GM12878 (cell line): Measurements from ENCODE around the gene HOXC9. TPM values are rescaled to one million over a fixed set of nuclear protein-coding genes. Genes with fewer than 3 reads are reported as not detected.

Experiments
- ATAC-seq: fragments of 200-7000 bp; cut with Tn5 transposase; 3 replicates; pipeline ENCODE4 v1.9.1; 2020; ENCODE audit warnings: mild to moderate bottlenecking, moderate library complexity
- BruUV-seq: library from RNA; stranded (reverse); fragments of 400-500 nt; replicated peaks from 2 replicates; lab custom pipeline; 2021; lab: Mats Ljungman, UMichigan
- CTCF ChIA-PET: fragments of 300-600 bp; sonication (Branson Sonifier 250); formaldehyde crosslinking; extraction: SDS; loops from one replicate; lab custom pipeline; 2021; ENCODE audit warnings: inconsistent platforms; lab: Yijun Ruan, JAX
- POLR2A ChIA-PET: fragments of 350-600 bp; formaldehyde crosslinking; extraction: SDS; loops from one replicate; lab custom pipeline; 2021; ENCODE audit warnings: inconsistent platforms; lab: Charles Lee
- RAD21 ChIA-PET: fragments of 300-600 bp; sonication (Branson Sonifier 250); formaldehyde crosslinking; loops from one replicate; lab custom pipeline; 2023; ENCODE audit warnings: antibody characterized with exemption; ENCODE audit not compliant: unreplicated experiment; lab: Charles Lee
- SMC1A ChIA-PET: fragments of 300-600 bp; sonication (Branson Sonifier 250); formaldehyde crosslinking; loops from one replicate; lab custom pipeline; 2023; ENCODE audit not compliant: unreplicated experiment, uncharacterized antibody; lab: Charles Lee
- DNase-seq: peaks from one replicate; pipeline ENCODE4 v3.0.0-alpha.2; 2011; ENCODE audit warnings: low read depth, low spot score
- FAIRE-seq: peaks from 3 replicates; lab custom pipeline; 2011; peaks lifted over from hg19 to GRCh38; lab: Jason Lieb, UNC
- H2AFZ ChIP-seq: 2 replicates; pipeline ENCODE4 v1.6.0; 2011; ENCODE audit warnings: low read depth, low read length, control low read depth; ENCODE audit not compliant: control insufficient read depth
- H3K27ac ChIP-seq: 2 replicates; pipeline ENCODE4 v1.5.1; 2011; ENCODE audit warnings: control low read depth; ENCODE audit not compliant: control insufficient read depth, insufficient read depth
- H3K27me3 ChIP-seq, 2 experiments: replicated peaks in 1 of 2; 2 replicates each; pipeline versions ENCODE4 v1.6.0 to v1.6.1; 2011; ENCODE audit warnings: low read length in 1 of 2; ENCODE audit not compliant: control insufficient read depth in 2 of 2, insufficient read depth in 2 of 2
- H3K36me3 ChIP-seq, 2 experiments: 2 replicates each; pipeline ENCODE4 v1.5.1; 2011; ENCODE audit warnings: low read length in 1 of 2; ENCODE audit not compliant: control insufficient read depth in 2 of 2, insufficient read depth in 2 of 2
- H3K4me1 ChIP-seq: 2 replicates; pipeline ENCODE4 v1.6.1; 2011; ENCODE audit warnings: mild to moderate bottlenecking, low read length, moderate library complexity, mixed read lengths; ENCODE audit not compliant: control insufficient read depth, insufficient read depth
- H3K4me2 ChIP-seq: 2 replicates; pipeline ENCODE4 v1.6.0; 2011; ENCODE audit warnings: control low read depth; ENCODE audit not compliant: control insufficient read depth, insufficient read depth
- H3K4me3 ChIP-seq: fragments of 200-600 bp; sonication (generic); 2 replicates; pipeline ENCODE4 v1.5.1; 2016
- H3K79me2 ChIP-seq: 2 replicates; pipeline ENCODE4 v1.6.0; 2011; ENCODE audit warnings: low read length; ENCODE audit not compliant: control insufficient read depth, insufficient read depth
- H3K9ac ChIP-seq: 2 replicates; pipeline ENCODE4 v1.8.0; 2011; ENCODE audit warnings: low read length, control low read depth, mixed read lengths; ENCODE audit not compliant: control insufficient read depth, insufficient read depth
- H3K9me3 ChIP-seq: replicated peaks from 3 replicates; pipeline ENCODE4 v1.5.1; 2011; ENCODE audit warnings: mild to moderate bottlenecking, low read length; ENCODE audit not compliant: control insufficient read depth, insufficient read depth
- H4K20me1 ChIP-seq: 2 replicates; pipeline ENCODE4 v1.6.0; 2011; ENCODE audit not compliant: control insufficient read depth, insufficient read depth
- CHD2 ChIP-seq: IDR thresholded peaks from 2 replicates; pipeline ENCODE4 v1.6.1; 2011; ENCODE audit warnings: low read depth, low read length, improper control_type of control experiment, borderline replicate concordance
- CTCF ChIP-seq, 3 experiments: IDR thresholded peaks in 2 of 3; conservative IDR thresholded peaks in 1 of 3; 2 replicates each; pipeline ENCODE4 v1.5.1; 2011; ENCODE audit warnings: low read depth in 3 of 3, low read length in 3 of 3, mild to moderate bottlenecking in 3 of 3, control low read depth in 2 of 3, moderate library complexity in 2 of 3, inconsistent platforms in 1 of 3, mixed read lengths in 1 of 3; ENCODE audit not compliant: control insufficient read depth in 2 of 3, insufficient read depth in 1 of 3; ENCODE audit errors: extremely low read depth in 1 of 3
- HDAC6 ChIP-seq: fragments of 200-600 bp; sonication (generic); IDR thresholded peaks from one replicate; pipeline ENCODE4 v1.8.0; 2017; ENCODE audit warnings: antibody characterized with exemption; ENCODE audit not compliant: unreplicated experiment
- IRF5 ChIP-seq: fragments of 450-650 bp; IDR thresholded peaks from 2 replicates; pipeline ENCODE4 v1.6.1; 2017; ENCODE audit warnings: borderline replicate concordance
- MEF2A ChIP-seq: IDR thresholded peaks from 2 replicates; pipeline ENCODE4 v1.6.1; 2011; ENCODE audit warnings: low read depth, mild to moderate bottlenecking, low read length, moderate library complexity; ENCODE audit not compliant: insufficient read depth
- MLLT1 ChIP-seq: fragments of 450-650 bp; IDR thresholded peaks from 2 replicates; pipeline ENCODE4 v1.6.1; 2016; ENCODE audit warnings: mild to moderate bottlenecking
- PAX8 ChIP-seq: fragments of 450-650 bp; IDR thresholded peaks from 2 replicates; pipeline ENCODE4 v1.6.1; 2017; ENCODE audit warnings: mild to moderate bottlenecking, moderate library complexity
- RFX5 ChIP-seq: IDR thresholded peaks from 2 replicates; pipeline ENCODE4 v1.6.1; 2011; ENCODE audit warnings: low read depth, low read length, improper control_type of control experiment
- SKIL ChIP-seq: fragments of 450-650 bp; IDR thresholded peaks from 2 replicates; pipeline ENCODE4 v1.6.1; 2017; ENCODE audit warnings: mild to moderate bottlenecking, low read depth, inconsistent platforms; ENCODE audit not compliant: poor library complexity, severe bottlenecking
- TARDBP ChIP-seq: IDR thresholded peaks from 2 replicates; pipeline ENCODE4 v1.6.1; 2016; ENCODE audit warnings: borderline replicate concordance
- ZNF24 ChIP-seq: fragments of 450-650 bp; IDR thresholded peaks from 2 replicates; pipeline ENCODE4 v1.6.1; 2017; ENCODE audit warnings: antibody characterized with exemption, mild to moderate bottlenecking
- WGBS: methylation state at CpG from one replicate; pipeline ENCODE4 v1.1.6; 2016; ENCODE audit warnings: low lambda C conversion rate; ENCODE audit not compliant: insufficient replicate concordance, insufficient coverage; ENCODE audit errors: missing lambda C conversion rate; 5-methylcytosine and 5-hydroxymethylcytosine counted together
- in situ Hi-C: fragments of 300-500 bp; cut with MboI; formaldehyde crosslinking; loops from 9 replicates; pipeline ENCODE4 v1.14.3; 2018; ENCODE audit warnings: mixed read lengths
- intact Hi-C: fragments of 100-400 bp; cut with micrococcal nuclease; formaldehyde crosslinking; loops from one replicate; pipeline ENCODE4 v1.14.2; 2022; ENCODE audit not compliant: unreplicated experiment
- polyA plus RNA-seq, 11 experiments: library from polyadenylated mRNA; depleted of rRNA in 4 of 11; unstranded in 6 of 11; stranded (reverse) in 5 of 11; fragments of >200 nt; fragmentation: Nextera tagmentation in 4 of 11; fragmentation: Illumina TruSeq in 1 of 11; extraction: Ambion mirVana in 4 of 11; extraction: Trizol in 1 of 11; gene quantifications; 1 replicate in 1 of 11; 2 replicates in 10 of 11; pipeline versions ENCODE4 v1.2.1 to v1.2.3, GENCODE V29; 2011 to 2016; ENCODE audit warnings: inconsistent platforms in 2 of 11, missing spikeins in 2 of 11, low read depth in 1 of 11
- total RNA-seq, 4 experiments: library from RNA; depleted of rRNA in 3 of 4; stranded (reverse); fragments of >200 nt in 3 of 4; fragmentation: Illumina TruSeq in 1 of 4; extraction: Trizol in 1 of 4; gene quantifications; 2 replicates each; pipeline versions ENCODE4 v1.2.1 to v1.2.3, GENCODE V29; 2013 to 2021

Gene HOXC9
- total and polyA plus RNA-seq, 10 of the 15 experiments (the other 5 are each of a cell fraction or from before 2014, with no cell fraction given): not detected

GRCh38 chr12:54039417-54040147 lies 39.6 kb downstream of the HOXC9 start:
- CTCF ChIA-PET: interaction anchor here (1.4 to 1.8 kb wide), 3 partner anchors 162 to 175 kb away, joined by 4 to 5 read pairs (median 5); no protein-coding TSS in a partner anchor
- intact Hi-C loops: no loop called here
- no peak for DNase-seq
- H3K4me3 ChIP-seq: no peak overlapping the region
- no peaks in the 10 kb centered on the region for H3K4me1 ChIP-seq
- no peak for TF ChIP-seq CTCF (IDR thresholded peaks at IDR 0.05 in 2 of 3, conservative IDR thresholded peaks at IDR 0.05 in 1 of 3; ENCODE audit: control insufficient read depth in 2 of 3, extremely low read depth in 1 of 3, insufficient read depth in 1 of 3, low read depth in 3 of 3, low read length in 3 of 3)
- no peak for TF ChIP-seq SKIL
- TF ChIP-seq MEF2A: no peak
- TF ChIP-seq ZNF24: no peak
- no peak for TF ChIP-seq IRF5
- no peak for TF ChIP-seq PAX8
- no peak for TF ChIP-seq TARDBP
- no peak for TF ChIP-seq MLLT1
- TF ChIP-seq CHD2: no peak
- TF ChIP-seq HDAC6: no peak
- TF ChIP-seq RFX5: no peak
- TF ChIP-seq, all 136 proteins: peak for 0
- BruUV-seq: no TSS peak
- FAIRE-seq (no peak), ATAC-seq (no peak)
- H3K4me2 ChIP-seq: no peak overlapping the region
- POLR2A ChIA-PET: no interaction called here
- H2AFZ ChIP-seq: no peak overlapping the region
- no peaks in the 10 kb centered on the region; the same call in 2 of the 3 replicates for H3K9me3 ChIP-seq
- in situ Hi-C loops: no loop called here
- SMC1A ChIA-PET: interaction anchor here (1.2 to 2.7 kb wide), 3 partner anchors 11 to 112 kb away, joined by 3 to 9 read pairs (median 3); partner anchors contain the start of gene HOXC4
- no peaks in the 10 kb centered on the region for H3K36me3 ChIP-seq
- no peaks in the 10 kb centered on the region for H4K20me1 ChIP-seq
- no peak overlapping the region for H3K27ac ChIP-seq
- H3K9ac ChIP-seq: no peak overlapping the region
- 15% methylated on average over 16 of the region's 16 CpGs for WGBS
- H3K27me3 ChIP-seq: peaks cover 1 to 9% of the 10 kb centered on the region in 2 experiments
- no peaks in the 10 kb centered on the region for H3K79me2 ChIP-seq
- RAD21 ChIA-PET: interaction anchor here (1.2 to 4.2 kb wide), 2 partner anchors 14 kb away, joined by 3 to 18 read pairs; partner anchors contain the start of gene HOXC4
